GM12875 (cell line): ENCODE measurements around the gene CAPN1.

ENCODE experiments used
- H3K4me3 ChIP-seq: one replicate; pipeline ENCODE4 v1.5.1; 2011; ENCODE audit warnings: low read depth, low read length, control low read depth
- TF ChIP-seq, protein P1 (sequence below): IDR thresholded peaks from 2 replicates; pipeline ENCODE4 v1.5.1; 2011; ENCODE audit warnings: low read depth, mild to moderate bottlenecking, control low read depth, inconsistent platforms, low read length, moderate library complexity, borderline replicate concordance; ENCODE audit not compliant: insufficient read depth

Gene CAPN1

DNA sequence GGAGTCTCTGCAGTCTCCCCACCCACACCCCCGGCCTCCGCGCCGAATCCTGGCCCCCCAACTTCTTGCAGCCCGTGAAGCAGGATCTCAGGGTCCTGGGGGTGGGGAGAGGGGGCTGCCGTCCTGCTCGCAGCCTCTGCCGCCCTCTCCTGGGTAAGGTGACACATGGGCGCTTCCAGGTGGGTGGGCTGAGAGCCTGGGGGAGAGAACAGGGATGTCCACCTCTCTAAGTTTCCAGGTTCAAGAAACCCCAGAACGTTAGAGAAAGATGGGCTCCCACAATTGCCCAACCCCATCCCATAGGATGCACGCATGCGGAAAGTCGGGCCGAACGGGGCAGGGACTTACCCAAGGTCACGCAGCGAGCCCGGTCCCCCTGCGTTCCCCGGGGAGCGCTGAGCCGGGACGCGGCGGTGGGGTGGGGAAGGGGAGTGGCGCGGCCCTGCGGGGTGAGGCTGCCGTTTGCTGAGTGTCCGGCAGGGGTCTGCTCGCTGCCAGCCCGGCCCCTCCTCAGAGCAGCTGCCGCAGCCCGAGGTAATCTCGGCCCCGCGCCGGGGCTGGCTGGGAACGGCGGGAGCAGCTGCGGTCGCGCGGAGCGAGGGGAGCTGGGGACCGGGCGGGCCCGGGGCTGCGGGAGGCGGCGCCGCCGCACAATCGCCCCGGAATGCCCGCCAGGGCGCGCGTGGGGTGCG is 705 bp upstream of the CAPN1 start:
- H3K4me3 ChIP-seq, result peak overlapping the region; percentile 80
- TF ChIP-seq, protein P1, sequence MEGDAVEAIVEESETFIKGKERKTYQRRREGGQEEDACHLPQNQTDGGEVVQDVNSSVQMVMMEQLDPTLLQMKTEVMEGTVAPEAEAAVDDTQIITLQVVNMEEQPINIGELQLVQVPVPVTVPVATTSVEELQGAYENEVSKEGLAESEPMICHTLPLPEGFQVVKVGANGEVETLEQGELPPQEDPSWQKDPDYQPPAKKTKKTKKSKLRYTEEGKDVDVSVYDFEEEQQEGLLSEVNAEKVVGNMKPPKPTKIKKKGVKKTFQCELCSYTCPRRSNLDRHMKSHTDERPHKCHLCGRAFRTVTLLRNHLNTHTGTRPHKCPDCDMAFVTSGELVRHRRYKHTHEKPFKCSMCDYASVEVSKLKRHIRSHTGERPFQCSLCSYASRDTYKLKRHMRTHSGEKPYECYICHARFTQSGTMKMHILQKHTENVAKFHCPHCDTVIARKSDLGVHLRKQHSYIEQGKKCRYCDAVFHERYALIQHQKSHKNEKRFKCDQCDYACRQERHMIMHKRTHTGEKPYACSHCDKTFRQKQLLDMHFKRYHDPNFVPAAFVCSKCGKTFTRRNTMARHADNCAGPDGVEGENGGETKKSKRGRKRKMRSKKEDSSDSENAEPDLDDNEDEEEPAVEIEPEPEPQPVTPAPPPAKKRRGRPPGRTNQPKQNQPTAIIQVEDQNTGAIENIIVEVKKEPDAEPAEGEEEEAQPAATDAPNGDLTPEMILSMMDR, result peak; percentile 78

DNA sequence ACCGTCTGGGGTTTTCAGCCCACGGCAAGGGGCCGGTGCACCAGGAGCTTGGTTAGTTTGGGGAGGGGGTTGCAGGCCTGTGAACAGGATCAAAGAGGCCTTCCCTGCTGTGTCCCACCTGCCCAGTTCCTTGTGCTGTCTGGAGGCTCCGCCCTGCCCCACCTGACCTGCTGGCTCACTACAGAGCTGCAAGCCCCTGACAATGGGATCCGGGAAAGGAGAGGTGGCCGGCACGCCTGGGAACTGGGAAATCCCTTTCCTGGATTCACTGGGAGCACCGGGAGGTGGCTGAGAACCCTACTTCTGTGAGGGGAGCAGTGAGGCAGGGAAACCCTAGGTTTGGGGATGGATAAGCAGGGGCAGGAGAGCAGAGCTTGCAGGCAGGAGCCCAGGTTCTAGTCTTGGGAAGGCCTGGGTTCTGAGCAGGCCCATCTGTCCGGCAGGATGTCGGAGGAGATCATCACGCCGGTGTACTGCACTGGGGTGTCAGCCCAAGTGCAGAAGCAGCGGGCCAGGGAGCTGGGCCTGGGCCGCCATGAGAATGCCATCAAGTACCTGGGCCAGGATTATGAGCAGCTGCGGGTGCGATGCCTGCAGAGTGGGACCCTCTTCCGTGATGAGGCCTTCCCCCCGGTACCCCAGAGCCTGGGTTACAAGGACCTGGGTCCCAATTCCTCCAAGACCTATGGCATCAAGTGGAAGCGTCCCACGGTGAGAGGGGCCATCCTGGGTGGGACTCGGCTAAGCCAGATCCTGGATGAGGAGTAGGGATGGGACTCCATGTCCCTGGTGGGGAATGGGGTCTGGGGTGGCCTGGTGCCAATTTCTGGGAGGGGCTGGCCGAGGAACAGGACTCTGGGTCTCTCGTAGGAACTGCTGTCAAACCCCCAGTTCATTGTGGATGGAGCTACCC is 786 bp downstream of the CAPN1 start:
- H3K4me3 ChIP-seq, result peak overlapping the region; percentile 80
- TF ChIP-seq, protein P1, result no peak

- no peak overlapping the region for H3K4me3 ChIP-seq
- TF ChIP-seq, protein P1, result no peak
Measured at GRCh38 chr11:65183201-65183891, 1.6 kb downstream of the CAPN1 start.

DNA sequence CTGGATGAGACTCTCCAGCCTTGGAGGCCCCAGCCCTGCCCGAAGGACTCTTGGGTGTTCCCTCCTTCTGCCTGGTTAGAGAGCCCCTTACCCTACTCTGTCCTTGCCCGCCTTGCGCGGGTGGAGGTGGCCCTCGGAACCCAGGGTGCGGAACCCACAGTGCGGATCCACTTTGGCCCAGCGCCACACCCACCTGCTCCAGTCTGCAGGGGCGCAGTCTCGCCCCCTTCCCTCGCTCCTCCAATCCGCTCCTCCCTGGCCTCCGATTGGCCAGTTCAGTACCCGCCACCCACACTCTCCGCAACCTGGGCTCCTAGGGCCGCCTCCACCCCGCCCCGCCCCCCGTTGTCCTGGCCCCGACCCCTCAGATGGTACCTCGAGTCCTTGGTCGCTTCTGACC is 2.4 kb downstream of the CAPN1 start:
- no peak overlapping the region for H3K4me3 ChIP-seq
- TF ChIP-seq, protein P1, result no peak

- H3K4me3 ChIP-seq, result no peak overlapping the region
- TF ChIP-seq, protein P1, result no peak
Measured at GRCh38 chr11:65185171-65185570, 3.4 kb downstream of the CAPN1 start.

GRCh38 chr11:65185869-65186341 is 4.2 kb downstream of the CAPN1 start:
- no peak overlapping the region for H3K4me3 ChIP-seq
- TF ChIP-seq, protein P1, result 0 out of 2 replicates have a peak, but pooled peaks have one; percentile 8
